Sigmoid colon (tissue), 4 donors: Measurements from ENCODE around the gene GRID1.

ENCODE experiments used
- CTCF ChIP-seq, 4 experiments: fragments of 450-650 bp in 3 of 4; fragments of 200-600 bp in 1 of 4; IDR thresholded peaks; one replicate each; pipeline ENCODE4 v1.5.1; 2016 to 2019; ENCODE audit warnings: antibody characterized with exemption in 4 of 4, mild to moderate bottlenecking in 3 of 4, moderate library complexity in 2 of 4
- EP300 ChIP-seq, 4 donors: sonication (generic); formaldehyde crosslinking; IDR thresholded peaks; one replicate each; pipeline ENCODE4 v1.6.1; 2017; ENCODE audit warnings: antibody characterized with exemption in 4 of 4
- POLR2A ChIP-seq, 2 donors: fragments of 450-650 bp; IDR thresholded peaks; one replicate each; pipeline ENCODE4 v1.6.1; 2016; ENCODE audit warnings: antibody characterized with exemption in 2 of 2, mild to moderate bottlenecking in 2 of 2, moderate library complexity in 2 of 2

- TF ChIP-seq EP300 (IDR thresholded peaks at IDR 0.05): no peak
- no peak for TF ChIP-seq POLR2A (IDR thresholded peaks at IDR 0.05)
- TF ChIP-seq CTCF (IDR thresholded peaks at IDR 0.05): no peak
These were observed 765.9 kb downstream of the GRID1 start for GRCh38 chr10:85600744-85601081.
